Neuronal stem cell (in vitro differentiated cells): ENCODE data around the gene HINT2.

Experiments
- DNase-seq: peaks from one replicate; pipeline ENCODE4 v3.0.0-alpha.2; 2013; ENCODE audit warnings: low spot score
- H2AFZ ChIP-seq: one replicate; pipeline ENCODE4 v1.6.1; 2013; ENCODE audit warnings: mild to moderate bottlenecking, low read length, inconsistent platforms
- H2AK5ac ChIP-seq: 2 replicates; pipeline ENCODE4 v1.6.1; 2013; ENCODE audit warnings: low read depth, mild to moderate bottlenecking, inconsistent platforms, low read length, moderate library complexity, mixed read lengths
- H2BK120ac ChIP-seq: 2 replicates; pipeline ENCODE4 v1.6.1; 2013; ENCODE audit warnings: low read depth, mild to moderate bottlenecking, inconsistent platforms, low read length, moderate library complexity, mixed read lengths
- H2BK12ac ChIP-seq: one replicate; pipeline ENCODE4 v1.6.1; 2013; ENCODE audit warnings: low read length, inconsistent platforms
- H2BK15ac ChIP-seq: 2 replicates; pipeline ENCODE4 v1.6.1; 2013; ENCODE audit warnings: mild to moderate bottlenecking, low read length, inconsistent platforms, mixed read lengths
- H2BK5ac ChIP-seq: one replicate; pipeline ENCODE4 v1.6.1; 2013; ENCODE audit warnings: inconsistent platforms, mild to moderate bottlenecking, low read length, moderate library complexity
- H3K14ac ChIP-seq: one replicate; pipeline ENCODE4 v1.6.1; 2013; ENCODE audit warnings: low read length, inconsistent platforms
- H3K18ac ChIP-seq: 2 replicates; pipeline ENCODE4 v1.6.1; 2013; ENCODE audit warnings: low read length, inconsistent platforms
- H3K23ac ChIP-seq: 2 replicates; pipeline ENCODE4 v1.6.1; 2013; ENCODE audit warnings: low read depth, mild to moderate bottlenecking, mixed read lengths, low read length, inconsistent platforms; ENCODE audit not compliant: poor library complexity
- H3K27ac ChIP-seq: replicated peaks from 3 replicates; pipeline ENCODE4 v1.5.1; 2013; ENCODE audit warnings: low read length, inconsistent platforms
- H3K27me3 ChIP-seq, 3 experiments: 2 replicates each; pipeline ENCODE4 v1.6.1; 2013; ENCODE audit warnings: low read length in 3 of 3, mild to moderate bottlenecking in 2 of 3, inconsistent platforms in 1 of 3, low read depth in 1 of 3, mixed read lengths in 1 of 3, moderate library complexity in 1 of 3; ENCODE audit not compliant: control insufficient read depth in 3 of 3, insufficient read depth in 3 of 3
- H3K36me3 ChIP-seq, 2 donors: replicated peaks in 1 of 2; 2 replicates each; pipeline ENCODE4 v1.6.1; 2013; ENCODE audit warnings: low read length in 2 of 2; ENCODE audit not compliant: control insufficient read depth in 2 of 2, insufficient read depth in 2 of 2
- H3K4ac ChIP-seq: 2 replicates; pipeline ENCODE4 v1.6.1; 2013; ENCODE audit warnings: inconsistent platforms, mild to moderate bottlenecking, low read length, moderate library complexity
- H3K4me1 ChIP-seq, 2 donors: 1 replicate in 1 of 2; 2 replicates in 1 of 2; pipeline ENCODE4 v1.6.1; 2013; ENCODE audit warnings: low read length in 2 of 2, low read depth in 1 of 2; ENCODE audit not compliant: control insufficient read depth in 2 of 2, insufficient read depth in 1 of 2
- H3K4me2 ChIP-seq: one replicate; pipeline ENCODE4 v1.6.1; 2013; ENCODE audit warnings: mild to moderate bottlenecking, low read length, inconsistent platforms; ENCODE audit not compliant: insufficient read depth, poor library complexity, severe bottlenecking
- H3K4me3 ChIP-seq, 2 donors: 2 replicates each; pipeline ENCODE4 v1.5.1; 2013; ENCODE audit warnings: low read length in 2 of 2, mild to moderate bottlenecking in 2 of 2, inconsistent platforms in 1 of 2, moderate library complexity in 1 of 2
- H3K79me1 ChIP-seq: one replicate; pipeline ENCODE4 v1.6.1; 2013; ENCODE audit warnings: low read depth, mild to moderate bottlenecking, inconsistent platforms, low read length, moderate library complexity
- H3K9ac ChIP-seq: one replicate; pipeline ENCODE4 v1.6.1; 2013; ENCODE audit warnings: mild to moderate bottlenecking, low read depth, low read length, inconsistent platforms; ENCODE audit not compliant: poor library complexity
- H3K9me3 ChIP-seq, 2 donors: replicated peaks in 1 of 2; 2 replicates each; pipeline versions ENCODE3 to v1.6.1; 2013; ENCODE audit warnings: low read length in 2 of 2, mild to moderate bottlenecking in 2 of 2, inconsistent platforms in 1 of 2, low read depth in 1 of 2, mixed read lengths in 1 of 2, moderate library complexity in 1 of 2; ENCODE audit not compliant: control insufficient read depth in 2 of 2, insufficient read depth in 1 of 2
- H4K8ac ChIP-seq: one replicate; pipeline ENCODE4 v1.6.1; 2013; ENCODE audit warnings: low read depth, mild to moderate bottlenecking, inconsistent platforms, low read length, moderate library complexity
- H4K91ac ChIP-seq: one replicate; pipeline ENCODE4 v1.6.1; 2013; ENCODE audit warnings: low read length, low read depth, mild to moderate bottlenecking, inconsistent platforms; ENCODE audit not compliant: poor library complexity
- WGBS, 2 donors: extraction: QIAGEN DNeasy Blood & Tissue Kit; methylation state at CpG; one replicate each; pipeline ENCODE4 v1.1.7; 2013; ENCODE audit warnings: missing lambda C conversion rate in 2 of 2, mixed read lengths in 1 of 2; ENCODE audit not compliant: insufficient read length in 2 of 2, insufficient replicate concordance in 1 of 2; ENCODE audit errors: extremely low coverage in 2 of 2; 5-methylcytosine and 5-hydroxymethylcytosine counted together
- small RNA-seq: library from polyadenylated mRNA; stranded (forward); fragments of <200 nt; extraction: miRNeasy Mini kit (QIAGEN cat#:217004); gene quantifications from one replicate; pipeline ENCODE3, GENCODE V24; 2013; ENCODE audit not compliant: insufficient read depth

HINT2 gene

GRCh38 chr9:35766997-35767396 lies 47.8 kb downstream of the HINT2 start:
- Histone ChIP-seq H3K9ac (no peak overlapping the region), H3K23ac (no peak overlapping the region), H3K79me1 (peaks cover 3% of the 10 kb centered on the region), H3K4me1 (peaks cover 0 to 2% of the 10 kb centered on the region in 2 donors), H3K18ac (no peak overlapping the region), H3K4me2 (no peak overlapping the region), H3K14ac (no peak overlapping the region), H3K4me3 (no peak overlapping the region), H2BK15ac (no peak overlapping the region), H4K8ac (no peak overlapping the region), H2AK5ac (no peak overlapping the region), H3K27ac (no peak overlapping the region), H3K9me3 (no peaks in the 10 kb centered on the region), H3K27me3 (peaks cover 0 to 8% (median 0%) of the 10 kb centered on the region in 3 experiments), H2BK12ac (no peak overlapping the region), H2BK5ac (no peak overlapping the region), H3K36me3 (peaks cover 0 to under 1% of the 10 kb centered on the region in 2 donors), H2BK120ac (no peak overlapping the region), H3K4ac (no peak overlapping the region), H4K91ac (no peak overlapping the region), H2AFZ (no peak overlapping the region)
- DNase-seq: no peak
- no CpG with 5 or more reads among the region's 2 CpGs for WGBS, 2 donors

GRCh38 chr9:35763803-35764202 lies 51.0 kb downstream of the HINT2 start:
- H3K4me3 ChIP-seq: no peak overlapping the region
- peaks cover 2% of the 10 kb centered on the region for H3K79me1 ChIP-seq
- DNase-seq: no peak
- no peak overlapping the region for H3K14ac ChIP-seq
- H3K4me2 ChIP-seq: no peak overlapping the region
- H3K27ac ChIP-seq: no peak overlapping the region
- H3K36me3 ChIP-seq: no peaks in the 10 kb centered on the region
- peaks cover 3 to 4% of the 10 kb centered on the region in 2 donors for H3K4me1 ChIP-seq
- H3K9ac ChIP-seq: no peak overlapping the region
- H2BK12ac ChIP-seq: no peak overlapping the region
- no peak overlapping the region for H2BK15ac ChIP-seq
- H4K91ac ChIP-seq: no peak overlapping the region
- H2AFZ ChIP-seq: no peak overlapping the region
- no peak overlapping the region for H3K4ac ChIP-seq
- no peak overlapping the region for H2BK5ac ChIP-seq
- no peak overlapping the region for H3K18ac ChIP-seq
- no peaks in the 10 kb centered on the region for H3K9me3 ChIP-seq
- H3K23ac ChIP-seq: no peak overlapping the region
- no peak overlapping the region for H2AK5ac ChIP-seq
- no CpG with 5 or more reads among the region's 1 CpG for WGBS, 2 donors
- no peak overlapping the region for H2BK120ac ChIP-seq
- no peaks in the 10 kb centered on the region for H3K27me3 ChIP-seq
- H4K8ac ChIP-seq: no peak overlapping the region

- H3K4me1 ChIP-seq: peaks cover 3 to 5% of the 10 kb centered on the region in 2 donors
- H2AFZ ChIP-seq: no peak overlapping the region
- no peak overlapping the region for H2BK15ac ChIP-seq
- H4K8ac ChIP-seq: no peak overlapping the region
- H3K4me3 ChIP-seq: no peak overlapping the region
- H3K79me1 ChIP-seq: peaks cover 2% of the 10 kb centered on the region
- no peak overlapping the region for H4K91ac ChIP-seq
- H3K14ac ChIP-seq: no peak overlapping the region
- H2AK5ac ChIP-seq: no peak overlapping the region
- H2BK12ac ChIP-seq: no peak overlapping the region
- no peak overlapping the region for H3K4me2 ChIP-seq
- no peaks in the 10 kb centered on the region for H3K36me3 ChIP-seq
- H3K4ac ChIP-seq: no peak overlapping the region
- no peaks in the 10 kb centered on the region for H3K27me3 ChIP-seq
- H3K9ac ChIP-seq: no peak overlapping the region
- no peaks in the 10 kb centered on the region for H3K9me3 ChIP-seq
- no peak overlapping the region for H2BK120ac ChIP-seq
- no CpG with 5 or more reads among the region's 2 CpGs for WGBS, 2 donors
- H3K27ac ChIP-seq: no peak overlapping the region
- DNase-seq: no peak
- no peak overlapping the region for H2BK5ac ChIP-seq
- H3K18ac ChIP-seq: no peak overlapping the region
- H3K23ac ChIP-seq: no peak overlapping the region
Measured at GRCh38 chr9:35763181-35763580, 51.7 kb downstream of the HINT2 start.

Small RNA genes within 50 kb of the gene (small RNA-seq; reads per million reads assigned to genes)
- gene HINT2: 2.0 reads per million
